HCT116 (cell line): ENCODE results near the gene PRMT7.

Source experiments
- EZH2phosphoT487 ChIP-seq: fragments of 200-600 bp; IDR thresholded peaks from 2 replicates; pipeline ENCODE4 v1.6.1; 2018; ENCODE audit warnings: antibody characterized with exemption, borderline replicate concordance
- POLR2A ChIP-seq: IDR thresholded peaks from 2 replicates; pipeline ENCODE4 v1.7.0; 2011; ENCODE audit warnings: borderline replicate concordance; ENCODE audit not compliant: insufficient read depth, insufficient read length; ENCODE audit errors: extremely low read depth
- POLR2AphosphoS5 ChIP-seq: IDR thresholded peaks from 2 replicates; pipeline ENCODE4 v1.6.1; 2011; ENCODE audit warnings: mild to moderate bottlenecking, low read depth, low read length, moderate library complexity
- SIN3A ChIP-seq: IDR thresholded peaks from 2 replicates; pipeline ENCODE4 v1.6.1; 2012; ENCODE audit warnings: low read depth
- TF ChIP-seq, protein P1 (sequence below), 3 experiments: fragments of 200-600 bp in 1 of 3; sonication (generic) in 1 of 3; IDR thresholded peaks in 2 of 3; conservative IDR thresholded peaks in 1 of 3; 2 replicates each; pipeline ENCODE4 v1.5.1; 2012 to 2017; ENCODE audit warnings: low read depth in 2 of 3, low read length in 2 of 3, antibody characterized with exemption in 1 of 3, borderline replicate concordance in 1 of 3, control low read depth in 1 of 3, mild to moderate bottlenecking in 1 of 3, mixed read lengths in 1 of 3, mixed run types in 1 of 3, moderate library complexity in 1 of 3; ENCODE audit not compliant: insufficient read depth in 1 of 3
- TF ChIP-seq, protein P2 (sequence below): IDR thresholded peaks from 2 replicates; pipeline ENCODE4 v1.6.1; 2012

DNA sequence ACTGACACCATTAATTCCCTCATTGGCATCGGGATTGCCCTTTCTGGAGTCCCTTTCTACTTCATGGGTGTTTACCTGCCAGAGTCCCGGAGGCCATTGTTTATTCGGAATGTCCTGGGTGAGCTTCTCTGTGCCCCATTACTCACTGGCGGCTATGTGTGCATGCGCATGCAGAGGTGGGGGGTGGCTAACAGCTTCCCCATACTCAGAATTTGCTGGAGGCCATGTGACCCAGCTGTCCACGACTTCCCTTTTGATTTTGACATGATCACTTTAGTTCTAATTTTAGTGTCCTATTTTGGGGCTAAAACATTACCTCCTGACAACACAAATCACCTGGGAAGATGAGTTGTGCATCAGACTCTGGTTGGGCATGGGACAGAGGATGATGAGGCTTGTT is 14.1 kb upstream of the PRMT7 start:
- TF ChIP-seq, protein P1, sequence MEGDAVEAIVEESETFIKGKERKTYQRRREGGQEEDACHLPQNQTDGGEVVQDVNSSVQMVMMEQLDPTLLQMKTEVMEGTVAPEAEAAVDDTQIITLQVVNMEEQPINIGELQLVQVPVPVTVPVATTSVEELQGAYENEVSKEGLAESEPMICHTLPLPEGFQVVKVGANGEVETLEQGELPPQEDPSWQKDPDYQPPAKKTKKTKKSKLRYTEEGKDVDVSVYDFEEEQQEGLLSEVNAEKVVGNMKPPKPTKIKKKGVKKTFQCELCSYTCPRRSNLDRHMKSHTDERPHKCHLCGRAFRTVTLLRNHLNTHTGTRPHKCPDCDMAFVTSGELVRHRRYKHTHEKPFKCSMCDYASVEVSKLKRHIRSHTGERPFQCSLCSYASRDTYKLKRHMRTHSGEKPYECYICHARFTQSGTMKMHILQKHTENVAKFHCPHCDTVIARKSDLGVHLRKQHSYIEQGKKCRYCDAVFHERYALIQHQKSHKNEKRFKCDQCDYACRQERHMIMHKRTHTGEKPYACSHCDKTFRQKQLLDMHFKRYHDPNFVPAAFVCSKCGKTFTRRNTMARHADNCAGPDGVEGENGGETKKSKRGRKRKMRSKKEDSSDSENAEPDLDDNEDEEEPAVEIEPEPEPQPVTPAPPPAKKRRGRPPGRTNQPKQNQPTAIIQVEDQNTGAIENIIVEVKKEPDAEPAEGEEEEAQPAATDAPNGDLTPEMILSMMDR (IDR thresholded peaks at IDR 0.05 in 2 of 3, conservative IDR thresholded peaks at IDR 0.05 in 1 of 3; ENCODE audit: borderline replicate concordance in 1 of 3, insufficient read depth in 1 of 3, low read depth in 2 of 3, low read length in 2 of 3): no peak
- TF ChIP-seq POLR2AphosphoS5 (no peak), SIN3A (no peak), POLR2A (no peak), EZH2phosphoT487 (no peak)
- TF ChIP-seq, protein P2, sequence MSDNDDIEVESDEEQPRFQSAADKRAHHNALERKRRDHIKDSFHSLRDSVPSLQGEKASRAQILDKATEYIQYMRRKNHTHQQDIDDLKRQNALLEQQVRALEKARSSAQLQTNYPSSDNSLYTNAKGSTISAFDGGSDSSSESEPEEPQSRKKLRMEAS: no peak
